Chondrocyte (in vitro differentiated cells): Measurements from ENCODE around the gene MYO16. TPM values are rescaled to one million over a fixed set of nuclear protein-coding genes. Genes with fewer than 3 reads are reported as not detected.

Source experiments
- DNase-seq: peaks from one replicate; pipeline ENCODE4 v3.0.0; 2021; ENCODE audit warnings: mixed read lengths, low spot score
- H3K27ac Mint-ChIP-seq: one replicate; pipeline ENCODE4 v1.8.0; 2021; ENCODE audit warnings: mild to moderate bottlenecking, moderate library complexity, mixed read lengths; ENCODE audit not compliant: unreplicated experiment
- H3K27me3 Mint-ChIP-seq: 2 replicates; pipeline ENCODE4 v1.8.0; 2021; ENCODE audit warnings: low read depth, mixed read lengths
- H3K36me3 Mint-ChIP-seq: 2 replicates; pipeline ENCODE4 v1.8.0; 2021; ENCODE audit warnings: low read depth, mixed read lengths
- H3K4me1 Mint-ChIP-seq: 2 replicates; pipeline ENCODE4 v1.8.0; 2021; ENCODE audit warnings: low read depth, mild to moderate bottlenecking, mixed read lengths
- H3K4me3 Mint-ChIP-seq: one replicate; pipeline ENCODE4 v1.8.0; 2021; ENCODE audit warnings: mild to moderate bottlenecking, moderate library complexity, mixed read lengths; ENCODE audit not compliant: unreplicated experiment
- H3K9me3 Mint-ChIP-seq: 2 replicates; pipeline ENCODE4 v1.8.0; 2021; ENCODE audit warnings: low read depth, mixed read lengths
- total RNA-seq: library from RNA; stranded (reverse); gene quantifications from 3 replicates; pipeline ENCODE4 v1.2.1, GENCODE V29; 2021
- TF ChIP-seq, protein P1 (sequence below): fragments of 200-600 bp; sonication (generic); IDR thresholded peaks from 2 replicates; pipeline ENCODE4 v1.5.0; 2021; ENCODE audit warnings: antibody characterized with exemption, mild to moderate bottlenecking, moderate library complexity

MYO16 gene
- total RNA-seq, 1 donor from 2014 or later, result 0.12 TPM

DNA sequence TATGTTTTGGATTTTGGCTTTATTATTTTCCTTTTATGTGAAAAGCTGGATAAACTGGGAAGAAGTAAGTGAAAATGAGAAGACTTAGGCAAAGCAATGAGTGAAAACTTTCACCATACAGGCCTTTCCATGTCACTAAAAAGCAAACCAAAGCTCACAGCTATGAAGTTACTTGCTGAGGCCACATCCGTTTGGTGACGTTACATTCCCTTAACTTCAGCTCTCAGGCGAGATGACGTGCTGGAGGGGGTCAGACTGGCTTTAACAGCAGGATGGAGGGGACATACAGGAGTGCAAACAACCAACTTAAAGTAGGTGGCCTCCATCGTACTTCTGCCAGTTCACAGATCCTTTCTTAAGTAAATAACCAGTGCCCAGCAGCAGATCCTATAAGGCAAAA is 522.3 kb downstream of the MYO16 start:
- H3K27ac Mint-ChIP-seq, result peak overlapping the region; percentile 18
- no peak for DNase-seq
- H3K36me3 Mint-ChIP-seq, result no peaks in the 10 kb centered on the region
- no peaks in the 10 kb centered on the region for H3K27me3 Mint-ChIP-seq
- peaks cover 65% of the 10 kb centered on the region for H3K4me1 Mint-ChIP-seq
- H3K9me3 Mint-ChIP-seq, result no peaks in the 10 kb centered on the region
- no peak overlapping the region for H3K4me3 Mint-ChIP-seq
- TF ChIP-seq, protein P1, sequence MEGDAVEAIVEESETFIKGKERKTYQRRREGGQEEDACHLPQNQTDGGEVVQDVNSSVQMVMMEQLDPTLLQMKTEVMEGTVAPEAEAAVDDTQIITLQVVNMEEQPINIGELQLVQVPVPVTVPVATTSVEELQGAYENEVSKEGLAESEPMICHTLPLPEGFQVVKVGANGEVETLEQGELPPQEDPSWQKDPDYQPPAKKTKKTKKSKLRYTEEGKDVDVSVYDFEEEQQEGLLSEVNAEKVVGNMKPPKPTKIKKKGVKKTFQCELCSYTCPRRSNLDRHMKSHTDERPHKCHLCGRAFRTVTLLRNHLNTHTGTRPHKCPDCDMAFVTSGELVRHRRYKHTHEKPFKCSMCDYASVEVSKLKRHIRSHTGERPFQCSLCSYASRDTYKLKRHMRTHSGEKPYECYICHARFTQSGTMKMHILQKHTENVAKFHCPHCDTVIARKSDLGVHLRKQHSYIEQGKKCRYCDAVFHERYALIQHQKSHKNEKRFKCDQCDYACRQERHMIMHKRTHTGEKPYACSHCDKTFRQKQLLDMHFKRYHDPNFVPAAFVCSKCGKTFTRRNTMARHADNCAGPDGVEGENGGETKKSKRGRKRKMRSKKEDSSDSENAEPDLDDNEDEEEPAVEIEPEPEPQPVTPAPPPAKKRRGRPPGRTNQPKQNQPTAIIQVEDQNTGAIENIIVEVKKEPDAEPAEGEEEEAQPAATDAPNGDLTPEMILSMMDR, result no peak

DNA sequence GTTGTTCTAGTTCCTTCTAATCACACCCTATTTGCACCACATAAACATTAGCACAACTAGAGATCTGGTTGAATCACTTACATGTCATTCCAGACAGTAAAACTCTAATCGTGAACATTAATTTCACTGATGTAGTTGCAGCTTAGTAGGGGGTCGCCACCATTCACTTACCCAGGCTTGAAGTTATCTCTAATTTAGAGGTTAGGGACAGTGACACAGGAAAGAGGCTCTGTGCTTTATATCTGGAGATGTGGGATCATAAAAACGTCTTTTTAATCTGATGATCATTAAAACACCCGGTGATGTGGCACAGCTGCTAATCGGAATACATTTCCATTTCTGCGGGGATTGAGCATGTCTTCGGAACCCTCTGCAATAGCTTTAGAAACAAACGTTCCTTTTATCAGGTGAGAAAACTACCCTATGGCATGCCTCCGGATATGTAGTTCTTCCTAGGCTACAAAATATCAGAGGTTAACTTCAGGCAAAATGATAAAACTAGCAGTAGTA is 523.0 kb downstream of the MYO16 start:
- Mint-ChIP-seq H3K27me3 (no peaks in the 10 kb centered on the region), H3K36me3 (no peaks in the 10 kb centered on the region), H3K9me3 (no peaks in the 10 kb centered on the region), H3K27ac (no peak overlapping the region), H3K4me1 (peaks cover 67% of the 10 kb centered on the region), H3K4me3 (no peak overlapping the region)
- TF ChIP-seq, protein P1, result no peak
- no peak for DNase-seq

DNA sequence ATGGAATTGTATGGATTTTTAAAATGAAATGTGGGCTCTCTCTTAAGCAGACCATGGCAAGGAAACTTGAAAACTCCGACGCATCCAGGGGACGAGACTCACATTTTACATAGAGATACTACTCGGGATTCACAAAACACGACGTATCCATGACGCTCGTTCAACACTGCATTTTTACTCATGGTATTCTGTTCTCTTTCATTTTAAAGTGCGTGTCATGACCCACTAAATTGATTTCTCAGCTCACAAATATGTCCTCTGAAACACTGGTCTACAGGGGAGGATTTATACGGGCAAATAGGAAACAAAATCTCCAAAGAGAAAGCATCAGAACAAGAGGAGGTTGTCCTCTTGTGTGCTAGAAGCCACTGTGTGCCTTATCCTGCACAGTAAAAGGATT is 523.5 kb downstream of the MYO16 start:
- H3K36me3 Mint-ChIP-seq, result no peaks in the 10 kb centered on the region
- H3K4me1 Mint-ChIP-seq, result peaks cover 67% of the 10 kb centered on the region
- no peak overlapping the region for H3K27ac Mint-ChIP-seq
- no peak overlapping the region for H3K4me3 Mint-ChIP-seq
- no peaks in the 10 kb centered on the region for H3K27me3 Mint-ChIP-seq
- no peak for DNase-seq
- no peaks in the 10 kb centered on the region for H3K9me3 Mint-ChIP-seq
- TF ChIP-seq, protein P1, result no peak

DNA sequence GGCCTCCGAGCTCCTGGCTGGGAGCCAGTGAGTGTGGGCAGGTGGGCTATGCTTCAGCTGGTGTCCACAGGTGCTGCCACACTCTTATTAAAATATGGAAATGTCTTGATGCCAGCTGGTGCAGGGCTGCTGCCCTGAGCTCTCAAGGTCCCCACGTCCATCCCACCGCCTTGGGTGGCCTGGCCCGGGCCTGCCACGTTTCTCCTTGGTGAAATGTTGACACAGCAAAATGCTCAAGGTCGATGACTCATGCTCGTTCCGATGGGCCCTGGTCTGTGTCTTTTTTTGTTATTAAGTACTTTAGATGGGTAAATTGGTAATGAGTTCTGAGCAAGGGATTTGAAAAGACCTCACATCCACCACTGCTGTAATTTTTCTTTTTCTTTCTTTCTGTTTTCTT is 524.7 kb downstream of the MYO16 start:
- Mint-ChIP-seq H3K4me3 (peak overlapping the region; percentile 14), H3K27ac (peak overlapping the region; percentile 98), H3K27me3 (no peaks in the 10 kb centered on the region), H3K9me3 (no peaks in the 10 kb centered on the region), H3K36me3 (no peaks in the 10 kb centered on the region), H3K4me1 (peaks cover 72% of the 10 kb centered on the region)
- TF ChIP-seq, protein P1, result no peak
- DNase-seq, result no peak

DNA sequence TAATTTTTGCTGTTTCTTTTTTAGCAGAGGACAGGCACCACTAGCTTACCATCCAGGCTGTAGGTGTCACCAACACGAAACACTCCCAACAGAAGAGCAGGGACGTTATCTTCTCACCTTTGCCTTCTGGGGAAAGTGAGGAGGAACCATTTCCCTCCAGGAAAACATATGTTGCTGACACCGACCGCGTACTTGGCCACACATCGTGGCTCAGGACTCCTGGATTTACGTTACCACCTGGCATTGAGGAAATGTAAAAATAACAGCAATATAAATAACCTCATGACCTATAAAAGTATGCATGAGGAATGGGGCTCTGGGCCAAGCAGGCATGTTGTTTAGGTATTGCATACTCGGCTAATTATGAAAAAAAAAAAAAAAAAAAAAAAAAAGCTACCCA is 525.1 kb downstream of the MYO16 start:
- no peak for DNase-seq

More for the DNA sequence above, 525.1 kb downstream of the MYO16 start:
- H3K27me3 Mint-ChIP-seq, result no peaks in the 10 kb centered on the region
- no peaks in the 10 kb centered on the region for H3K36me3 Mint-ChIP-seq
- peaks cover 75% of the 10 kb centered on the region for H3K4me1 Mint-ChIP-seq
- peak overlapping the region; percentile 14 for H3K4me3 Mint-ChIP-seq
- TF ChIP-seq, protein P1, result peak; percentile 20
- no peaks in the 10 kb centered on the region for H3K9me3 Mint-ChIP-seq
- peak overlapping the region; percentile 98 for H3K27ac Mint-ChIP-seq
